Measurements from ENCODE around the gene NOL7.
A peak's percentile ranks its signal among the peaks of the same experiment; 100 is the strongest.

The NOL7 gene

DNA sequence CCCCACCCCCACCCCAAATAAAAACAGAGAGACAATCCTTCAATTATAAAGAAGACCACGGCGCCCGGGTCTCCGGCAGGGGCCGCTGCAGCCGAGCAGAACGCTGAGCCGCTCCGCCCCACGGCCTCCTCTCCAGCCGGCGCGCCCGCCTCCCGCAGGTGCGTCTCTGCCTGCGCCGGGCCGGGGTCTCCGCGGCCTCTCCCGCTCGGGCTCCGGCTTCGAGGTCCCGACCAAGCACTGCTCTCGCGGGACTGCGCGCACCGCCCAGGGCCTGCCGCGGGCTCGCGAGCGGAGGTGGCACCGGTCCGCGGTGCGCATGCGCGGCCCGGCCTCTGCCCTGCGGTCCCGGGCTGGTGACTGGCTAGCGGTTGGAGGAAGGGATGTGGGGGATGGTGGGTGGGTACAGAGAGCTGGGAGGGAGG is 41.0 kb upstream of the NOL7 start:
- TF ChIP-seq ZFP3 (CRISPR knock-in tag; IDR thresholded peaks at IDR 0.05) (no peak), ZNF565 (CRISPR knock-in tag; conservative IDR thresholded peaks at IDR 0.05; ENCODE audit: low read depth) (no peak), TCF4 (CRISPR knock-in tag; IDR thresholded peaks at IDR 0.05; ENCODE audit: borderline replicate concordance) (no peak), CSDC2 (CRISPR knock-in tag; IDR thresholded peaks at IDR 0.05) (no peak), TOX (CRISPR knock-in tag; IDR thresholded peaks at IDR 0.05; ENCODE audit: borderline replicate concordance) (no peak), GLIS3 (CRISPR knock-in tag; IDR thresholded peaks at IDR 0.05) (no peak), ESRRG (CRISPR knock-in tag; IDR thresholded peaks at IDR 0.05) (no peak), SNAI2 (CRISPR knock-in tag; IDR thresholded peaks at IDR 0.05) (no peak), ISL1 (CRISPR knock-in tag; IDR thresholded peaks at IDR 0.05) (no peak), ZC3H10 (CRISPR knock-in tag; IDR thresholded peaks at IDR 0.05) (no peak), PPARA (CRISPR knock-in tag; IDR thresholded peaks at IDR 0.05; ENCODE audit: borderline replicate concordance) (no peak), BACH2 (CRISPR knock-in tag; IDR thresholded peaks at IDR 0.05; ENCODE audit: borderline replicate concordance) (no peak), ZNF8 (CRISPR knock-in tag; IDR thresholded peaks at IDR 0.05) (no peak), RARB (CRISPR knock-in tag; IDR thresholded peaks at IDR 0.05) (no peak)
- TF ChIP-seq, protein P1, sequence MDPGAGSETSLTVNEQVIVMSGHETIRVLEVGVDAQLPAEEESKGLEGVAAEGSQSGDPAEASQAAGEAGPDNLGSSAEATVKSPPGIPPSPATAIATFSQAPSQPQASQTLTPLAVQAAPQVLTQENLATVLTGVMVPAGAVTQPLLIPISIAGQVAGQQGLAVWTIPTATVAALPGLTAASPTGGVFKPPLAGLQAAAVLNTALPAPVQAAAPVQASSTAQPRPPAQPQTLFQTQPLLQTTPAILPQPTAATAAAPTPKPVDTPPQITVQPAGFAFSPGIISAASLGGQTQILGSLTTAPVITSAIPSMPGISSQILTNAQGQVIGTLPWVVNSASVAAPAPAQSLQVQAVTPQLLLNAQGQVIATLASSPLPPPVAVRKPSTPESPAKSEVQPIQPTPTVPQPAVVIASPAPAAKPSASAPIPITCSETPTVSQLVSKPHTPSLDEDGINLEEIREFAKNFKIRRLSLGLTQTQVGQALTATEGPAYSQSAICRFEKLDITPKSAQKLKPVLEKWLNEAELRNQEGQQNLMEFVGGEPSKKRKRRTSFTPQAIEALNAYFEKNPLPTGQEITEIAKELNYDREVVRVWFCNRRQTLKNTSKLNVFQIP (CRISPR knock-in tag; IDR thresholded peaks at IDR 0.05; ENCODE audit: borderline replicate concordance, low read depth), result no peak
- TF ChIP-seq, protein P2, sequence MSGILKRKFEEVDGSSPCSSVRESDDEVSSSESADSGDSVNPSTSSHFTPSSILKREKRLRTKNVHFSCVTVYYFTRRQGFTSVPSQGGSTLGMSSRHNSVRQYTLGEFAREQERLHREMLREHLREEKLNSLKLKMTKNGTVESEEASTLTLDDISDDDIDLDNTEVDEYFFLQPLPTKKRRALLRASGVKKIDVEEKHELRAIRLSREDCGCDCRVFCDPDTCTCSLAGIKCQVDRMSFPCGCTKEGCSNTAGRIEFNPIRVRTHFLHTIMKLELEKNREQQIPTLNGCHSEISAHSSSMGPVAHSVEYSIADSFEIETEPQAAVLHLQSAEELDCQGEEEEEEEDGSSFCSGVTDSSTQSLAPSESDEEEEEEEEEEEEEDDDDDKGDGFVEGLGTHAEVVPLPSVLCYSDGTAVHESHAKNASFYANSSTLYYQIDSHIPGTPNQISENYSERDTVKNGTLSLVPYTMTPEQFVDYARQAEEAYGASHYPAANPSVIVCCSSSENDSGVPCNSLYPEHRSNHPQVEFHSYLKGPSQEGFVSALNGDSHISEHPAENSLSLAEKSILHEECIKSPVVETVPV (CRISPR knock-in tag; IDR thresholded peaks at IDR 0.05), result no peak
- TF ChIP-seq, protein P3, sequence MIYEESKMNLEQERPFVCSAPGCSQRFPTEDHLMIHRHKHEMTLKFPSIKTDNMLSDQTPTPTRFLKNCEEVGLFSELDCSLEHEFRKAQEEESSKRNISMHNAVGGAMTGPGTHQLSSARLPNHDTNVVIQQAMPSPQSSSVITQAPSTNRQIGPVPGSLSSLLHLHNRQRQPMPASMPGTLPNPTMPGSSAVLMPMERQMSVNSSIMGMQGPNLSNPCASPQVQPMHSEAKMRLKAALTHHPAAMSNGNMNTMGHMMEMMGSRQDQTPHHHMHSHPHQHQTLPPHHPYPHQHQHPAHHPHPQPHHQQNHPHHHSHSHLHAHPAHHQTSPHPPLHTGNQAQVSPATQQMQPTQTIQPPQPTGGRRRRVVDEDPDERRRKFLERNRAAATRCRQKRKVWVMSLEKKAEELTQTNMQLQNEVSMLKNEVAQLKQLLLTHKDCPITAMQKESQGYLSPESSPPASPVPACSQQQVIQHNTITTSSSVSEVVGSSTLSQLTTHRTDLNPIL (CRISPR knock-in tag; IDR thresholded peaks at IDR 0.05; ENCODE audit: low read depth), result no peak
- TF ChIP-seq, protein P4, sequence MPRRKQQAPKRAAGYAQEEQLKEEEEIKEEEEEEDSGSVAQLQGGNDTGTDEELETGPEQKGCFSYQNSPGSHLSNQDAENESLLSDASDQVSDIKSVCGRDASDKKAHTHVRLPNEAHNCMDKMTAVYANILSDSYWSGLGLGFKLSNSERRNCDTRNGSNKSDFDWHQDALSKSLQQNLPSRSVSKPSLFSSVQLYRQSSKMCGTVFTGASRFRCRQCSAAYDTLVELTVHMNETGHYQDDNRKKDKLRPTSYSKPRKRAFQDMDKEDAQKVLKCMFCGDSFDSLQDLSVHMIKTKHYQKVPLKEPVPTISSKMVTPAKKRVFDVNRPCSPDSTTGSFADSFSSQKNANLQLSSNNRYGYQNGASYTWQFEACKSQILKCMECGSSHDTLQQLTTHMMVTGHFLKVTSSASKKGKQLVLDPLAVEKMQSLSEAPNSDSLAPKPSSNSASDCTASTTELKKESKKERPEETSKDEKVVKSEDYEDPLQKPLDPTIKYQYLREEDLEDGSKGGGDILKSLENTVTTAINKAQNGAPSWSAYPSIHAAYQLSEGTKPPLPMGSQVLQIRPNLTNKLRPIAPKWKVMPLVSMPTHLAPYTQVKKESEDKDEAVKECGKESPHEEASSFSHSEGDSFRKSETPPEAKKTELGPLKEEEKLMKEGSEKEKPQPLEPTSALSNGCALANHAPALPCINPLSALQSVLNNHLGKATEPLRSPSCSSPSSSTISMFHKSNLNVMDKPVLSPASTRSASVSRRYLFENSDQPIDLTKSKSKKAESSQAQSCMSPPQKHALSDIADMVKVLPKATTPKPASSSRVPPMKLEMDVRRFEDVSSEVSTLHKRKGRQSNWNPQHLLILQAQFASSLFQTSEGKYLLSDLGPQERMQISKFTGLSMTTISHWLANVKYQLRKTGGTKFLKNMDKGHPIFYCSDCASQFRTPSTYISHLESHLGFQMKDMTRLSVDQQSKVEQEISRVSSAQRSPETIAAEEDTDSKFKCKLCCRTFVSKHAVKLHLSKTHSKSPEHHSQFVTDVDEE (CRISPR knock-in tag; IDR thresholded peaks at IDR 0.05), result no peak
- TF ChIP-seq, protein P5, sequence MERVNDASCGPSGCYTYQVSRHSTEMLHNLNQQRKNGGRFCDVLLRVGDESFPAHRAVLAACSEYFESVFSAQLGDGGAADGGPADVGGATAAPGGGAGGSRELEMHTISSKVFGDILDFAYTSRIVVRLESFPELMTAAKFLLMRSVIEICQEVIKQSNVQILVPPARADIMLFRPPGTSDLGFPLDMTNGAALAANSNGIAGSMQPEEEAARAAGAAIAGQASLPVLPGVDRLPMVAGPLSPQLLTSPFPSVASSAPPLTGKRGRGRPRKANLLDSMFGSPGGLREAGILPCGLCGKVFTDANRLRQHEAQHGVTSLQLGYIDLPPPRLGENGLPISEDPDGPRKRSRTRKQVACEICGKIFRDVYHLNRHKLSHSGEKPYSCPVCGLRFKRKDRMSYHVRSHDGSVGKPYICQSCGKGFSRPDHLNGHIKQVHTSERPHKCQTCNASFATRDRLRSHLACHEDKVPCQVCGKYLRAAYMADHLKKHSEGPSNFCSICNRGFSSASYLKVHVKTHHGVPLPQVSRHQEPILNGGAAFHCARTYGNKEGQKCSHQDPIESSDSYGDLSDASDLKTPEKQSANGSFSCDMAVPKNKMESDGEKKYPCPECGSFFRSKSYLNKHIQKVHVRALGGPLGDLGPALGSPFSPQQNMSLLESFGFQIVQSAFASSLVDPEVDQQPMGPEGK (CRISPR knock-in tag; IDR thresholded peaks at IDR 0.05; ENCODE audit: borderline replicate concordance), result no peak
- ATAC-seq, result peak; percentile 92

DNA sequence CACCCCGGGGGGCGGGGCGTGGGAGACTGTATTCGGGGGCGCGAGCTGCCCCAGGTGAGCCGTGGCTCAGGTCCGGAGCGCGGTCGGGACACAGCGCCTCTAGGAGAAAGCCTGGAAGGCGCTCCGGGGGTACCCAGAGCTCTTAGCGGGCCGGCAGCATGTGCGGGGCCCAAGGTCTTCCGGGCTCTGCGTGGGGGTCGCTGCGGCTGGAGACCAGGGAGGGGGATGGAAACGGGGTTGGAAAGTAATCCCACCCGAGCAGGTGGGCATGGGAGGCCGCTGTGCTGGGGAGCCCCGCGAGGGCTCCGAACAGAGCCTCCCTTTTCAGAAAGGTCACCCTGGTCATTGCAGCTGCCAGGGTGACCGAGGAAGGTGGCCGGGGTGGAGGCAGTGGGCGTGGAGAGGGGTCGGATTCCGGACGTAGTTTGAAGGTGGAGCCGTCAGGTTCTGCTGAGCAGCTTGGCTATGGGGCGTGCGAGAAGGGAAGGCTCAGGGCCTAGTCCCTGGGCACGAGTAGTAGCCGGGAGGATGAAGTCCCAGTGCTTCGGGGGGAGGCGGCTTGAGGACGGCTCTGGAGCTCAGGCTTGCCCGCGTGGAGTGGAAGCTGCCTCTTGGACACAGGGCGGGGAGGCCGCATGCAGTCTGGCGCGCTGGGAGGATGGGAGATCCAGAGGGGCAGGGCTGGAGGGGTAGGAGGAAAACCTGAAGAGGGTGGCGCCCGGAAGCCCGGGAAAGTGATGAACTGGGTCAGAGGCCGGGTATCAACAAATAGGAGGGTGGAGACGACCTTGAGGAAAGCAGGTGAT is 40.4 kb upstream of the NOL7 start, which contains the start of gene SIRT5:
Gene SIRT5 (plus strand): TSS at position 31 of the 806 bp plus-strand sequence. CDS start 9,510 bp downstream, outside the sequence.
- ATAC-seq, result peak; percentile 90
- TF ChIP-seq BACH2 (CRISPR knock-in tag; IDR thresholded peaks at IDR 0.05; ENCODE audit: borderline replicate concordance), result no peak
- TF ChIP-seq ZC3H10 (CRISPR knock-in tag; IDR thresholded peaks at IDR 0.05), result no peak
- TF ChIP-seq ZNF565 (CRISPR knock-in tag; conservative IDR thresholded peaks at IDR 0.05; ENCODE audit: low read depth), result 0 out of 2 replicates have a peak, but pooled peaks have one; percentile 2
- TF ChIP-seq, protein P4 (CRISPR knock-in tag; IDR thresholded peaks at IDR 0.05), result no peak
- TF ChIP-seq, protein P2 (CRISPR knock-in tag; IDR thresholded peaks at IDR 0.05), result peak; percentile 58; the same call in 1 of the 2 replicates
- TF ChIP-seq ZFP3 (CRISPR knock-in tag; IDR thresholded peaks at IDR 0.05), result peak; percentile 61; the same call in 1 of the 2 replicates
- TF ChIP-seq ZNF70 (CRISPR knock-in tag; IDR thresholded peaks at IDR 0.05), result no peak
- no peak for TF ChIP-seq TOX (CRISPR knock-in tag; IDR thresholded peaks at IDR 0.05; ENCODE audit: borderline replicate concordance)
- no peak for TF ChIP-seq ZFP30 (CRISPR knock-in tag; IDR thresholded peaks at IDR 0.05)
- no peak for TF ChIP-seq ISL1 (CRISPR knock-in tag; IDR thresholded peaks at IDR 0.05)
- no peak for TF ChIP-seq RARB (CRISPR knock-in tag; IDR thresholded peaks at IDR 0.05)
- TF ChIP-seq SNAI2 (CRISPR knock-in tag; IDR thresholded peaks at IDR 0.05), result 0 out of 2 replicates have a peak, but pooled peaks have one; percentile 11
- TF ChIP-seq, protein P3 (CRISPR knock-in tag; IDR thresholded peaks at IDR 0.05; ENCODE audit: low read depth), result no peak
- TF ChIP-seq GLIS3 (CRISPR knock-in tag; IDR thresholded peaks at IDR 0.05), result peak; percentile 68; the same call in 1 of the 2 replicates

Measured in SK-N-SH treated with all-trans-retinoic acid at 6 μM for 48 hours (cell line).